Measurements from ENCODE around the gene ACTN3. TPM values are rescaled to one million over a fixed set of nuclear protein-coding genes. Genes with fewer than 3 reads are reported as not detected.
A peak's percentile ranks its signal among the peaks of the same experiment; 100 is the strongest.

The ACTN3 gene
- total RNA-seq, 2 experiments from 2014 or later, result 0.23 TPM; not detected in 1

- Mint-ChIP-seq H3K27ac (no peak overlapping the region), H3K9me3 (no peaks in the 10 kb centered on the region), H3K4me3 (no peak overlapping the region), H3K36me3 (ENCODE audit: low read depth) (no peaks in the 10 kb centered on the region), H3K27me3 (peaks cover 10% of the 10 kb centered on the region), H3K4me1 (peaks cover 4% of the 10 kb centered on the region)
- ChIA-PET POLR2A (interaction anchor here (0.5 kb wide), 1 partner anchor 218 kb away, joined by 3 read pairs; no protein-coding TSS in a partner anchor), CTCF (interaction anchor here (0.6 to 2.1 kb wide), 5 partner anchors 10 to 509 kb away, joined by 3 to 6 read pairs (median 4); partner anchors contain the start of genes ACTN3, RBM4B and ZDHHC24)
- no peak for DNase-seq
Observed at GRCh38 chr11:66561975-66562248, 15.2 kb downstream of the ACTN3 start.

DNA sequence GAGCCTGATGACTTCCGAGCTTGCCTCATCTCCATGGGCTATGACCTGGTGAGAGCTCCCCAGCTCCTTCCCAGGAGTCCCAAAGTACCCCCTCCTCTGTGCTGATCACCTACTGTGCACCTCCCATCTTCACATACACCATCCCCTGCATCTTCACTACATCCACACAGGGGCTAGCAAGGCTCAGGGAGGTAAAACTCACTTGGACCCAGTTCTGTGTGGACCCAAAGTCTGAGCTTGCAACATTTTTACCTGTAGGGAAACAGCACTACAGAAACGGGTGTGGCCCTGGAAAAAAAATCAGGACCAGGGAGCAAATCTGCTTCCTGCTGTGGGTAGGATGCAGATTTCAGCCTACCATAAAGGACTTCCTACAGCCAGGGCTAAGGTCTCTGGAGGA lies 15.6 kb downstream of the ACTN3 start:
- DNase-seq, result no peak
- POLR2A ChIA-PET, result interaction anchor here (0.5 kb wide), 1 partner anchor 218 kb away, joined by 3 read pairs; no protein-coding TSS in a partner anchor
- Mint-ChIP-seq H3K9me3 (no peaks in the 10 kb centered on the region), H3K4me1 (peaks cover 4% of the 10 kb centered on the region), H3K27me3 (peaks cover 13% of the 10 kb centered on the region), H3K27ac (no peak overlapping the region), H3K36me3 (ENCODE audit: low read depth) (no peaks in the 10 kb centered on the region), H3K4me3 (no peak overlapping the region)
- CTCF ChIA-PET, result interaction anchor here (0.5 to 2.1 kb wide), 7 partner anchors 10 to 514 kb away, joined by 3 to 6 read pairs (median 3); partner anchors contain the start of genes ACTN3, RBM4B and ZDHHC24

DNA sequence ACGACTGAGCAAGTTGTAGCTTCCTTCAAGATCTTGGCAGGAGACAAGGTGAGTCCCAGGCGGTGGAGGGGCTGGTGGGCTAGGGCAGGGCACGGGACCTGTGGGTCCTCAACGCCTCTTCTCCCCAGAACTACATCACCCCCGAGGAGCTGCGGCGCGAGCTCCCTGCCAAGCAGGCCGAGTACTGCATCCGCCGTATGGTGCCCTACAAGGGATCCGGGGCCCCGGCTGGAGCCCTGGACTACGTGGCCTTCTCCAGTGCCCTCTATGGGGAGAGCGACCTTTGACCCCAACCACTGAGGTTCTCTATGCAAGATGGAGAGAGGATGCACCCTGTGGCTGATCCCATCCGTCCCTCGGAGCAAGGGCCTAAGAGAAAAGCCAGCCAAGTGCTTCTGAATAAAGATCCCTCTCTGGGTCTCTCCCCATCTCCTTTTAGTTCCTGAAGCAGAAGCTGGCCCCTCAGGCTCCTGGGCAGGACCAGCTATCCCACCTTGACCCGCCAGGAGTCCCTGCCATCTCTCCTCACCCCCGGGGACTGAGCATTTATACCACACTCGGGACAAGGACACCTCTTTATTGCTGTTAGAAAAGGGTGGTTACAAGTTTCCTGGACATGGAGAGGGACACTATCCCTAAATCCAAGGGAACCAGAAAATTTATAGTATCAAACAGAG lies 16.3 kb downstream of the ACTN3 start:
- Mint-ChIP-seq H3K4me1 (peaks cover 7% of the 10 kb centered on the region), H3K27ac (no peak overlapping the region), H3K4me3 (no peak overlapping the region), H3K36me3 (ENCODE audit: low read depth) (no peaks in the 10 kb centered on the region), H3K27me3 (peaks cover 14% of the 10 kb centered on the region), H3K9me3 (no peaks in the 10 kb centered on the region)
- DNase-seq, result no peak
- POLR2A ChIA-PET, result no interaction called here
- CTCF ChIA-PET, result interaction anchor here (0.5 to 2.1 kb wide), 8 partner anchors 9 to 514 kb away, joined by 3 to 6 read pairs (median 4); partner anchors contain the start of gene RBM4B

- DNase-seq, result no peak
- Mint-ChIP-seq H3K9me3 (no peaks in the 10 kb centered on the region), H3K36me3 (ENCODE audit: low read depth) (no peaks in the 10 kb centered on the region), H3K4me3 (no peak overlapping the region), H3K27ac (no peak overlapping the region), H3K4me1 (peaks cover 6% of the 10 kb centered on the region), H3K27me3 (peaks cover 13% of the 10 kb centered on the region)
- ChIA-PET POLR2A (no interaction called here), CTCF (interaction anchor here (0.6 to 1.0 kb wide), 4 partner anchors 18 to 114 kb away, joined by 3 to 4 read pairs (median 4); partner anchors contain the start of genes ACTN3, RBM4B and ZDHHC24)
Observed at GRCh38 chr11:66563832-66564231, 17.1 kb downstream of the ACTN3 start.

DNA sequence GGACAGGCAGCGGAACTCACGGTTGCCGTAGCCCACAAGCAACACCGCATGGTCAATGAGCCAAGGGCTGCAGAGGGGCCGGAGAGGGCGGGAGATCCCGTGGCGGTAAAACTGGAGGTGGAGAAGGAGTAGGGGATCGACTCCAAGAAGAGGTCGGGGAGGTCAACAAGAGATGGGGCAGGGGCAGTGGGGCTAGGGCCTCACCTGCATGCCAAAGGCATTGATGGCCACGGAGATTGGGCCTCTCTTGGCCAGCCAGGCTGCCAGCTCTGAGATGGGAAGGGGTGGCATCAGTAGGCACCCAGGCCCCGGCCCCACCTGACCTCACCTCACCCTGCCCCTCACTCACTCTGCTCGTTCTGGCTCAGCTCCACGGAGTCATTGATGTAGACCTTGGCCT lies 17.8 kb downstream of the ACTN3 start:
- Mint-ChIP-seq H3K4me3 (no peak overlapping the region), H3K27ac (no peak overlapping the region), H3K4me1 (peaks cover 5% of the 10 kb centered on the region), H3K36me3 (ENCODE audit: low read depth) (no peaks in the 10 kb centered on the region), H3K27me3 (peaks cover 13% of the 10 kb centered on the region), H3K9me3 (no peaks in the 10 kb centered on the region)
- DNase-seq, result no peak
- ChIA-PET CTCF (interaction anchor here (1.1 kb wide), 1 partner anchor 72 kb away, joined by 5 read pairs; no protein-coding TSS in a partner anchor), POLR2A (no interaction called here)

DNA sequence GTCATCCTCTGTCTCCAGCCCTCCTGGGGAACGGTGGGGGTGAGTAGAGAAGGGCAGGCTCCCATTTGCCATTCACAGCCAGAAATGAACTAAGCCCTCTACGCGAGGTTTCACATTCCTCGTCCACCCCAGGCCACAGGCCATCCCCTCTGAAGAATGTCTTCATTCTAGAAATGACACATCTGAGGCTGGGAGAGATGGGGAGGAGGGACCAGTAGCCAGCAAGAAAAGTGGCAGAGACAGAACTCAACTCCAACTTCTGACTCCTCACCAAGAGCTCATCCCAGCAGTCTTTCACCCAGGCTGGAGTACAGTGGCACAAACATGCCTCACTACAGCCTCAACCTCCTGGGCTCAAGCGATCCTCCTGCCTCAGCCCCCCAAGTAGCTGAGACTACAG lies 18.3 kb downstream of the ACTN3 start:
- DNase-seq, result no peak
- no peaks in the 10 kb centered on the region for H3K36me3 Mint-ChIP-seq (ENCODE audit: low read depth)
- no peak overlapping the region for H3K4me3 Mint-ChIP-seq
- CTCF ChIA-PET, result interaction anchor here (1.1 kb wide), 1 partner anchor 72 kb away, joined by 5 read pairs; no protein-coding TSS in a partner anchor
- H3K27me3 Mint-ChIP-seq, result peaks cover 13% of the 10 kb centered on the region
- POLR2A ChIA-PET, result no interaction called here
- no peaks in the 10 kb centered on the region for H3K9me3 Mint-ChIP-seq
- peaks cover 5% of the 10 kb centered on the region for H3K4me1 Mint-ChIP-seq
- H3K27ac Mint-ChIP-seq, result no peak overlapping the region

DNA sequence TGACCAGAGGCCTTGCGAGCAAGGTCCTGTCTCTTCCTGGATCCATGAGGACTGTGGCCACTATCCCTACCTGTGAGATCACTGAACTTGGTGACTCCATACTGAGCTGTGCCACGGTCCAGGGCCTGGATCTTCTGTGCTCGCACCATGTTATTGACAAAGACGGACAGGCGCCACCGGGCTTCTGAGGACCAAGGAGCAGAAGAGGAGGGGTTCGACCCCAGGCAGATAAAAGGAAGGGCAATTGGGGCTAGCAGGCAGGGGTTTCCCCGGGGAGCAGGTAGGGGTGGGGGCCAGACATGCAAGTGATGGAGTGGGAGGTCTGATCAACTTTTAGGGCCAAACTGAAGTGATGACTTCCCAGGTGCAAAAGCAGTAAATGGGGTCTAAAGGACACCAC lies 19.5 kb downstream of the ACTN3 start:
- ChIA-PET POLR2A (no interaction called here), CTCF (interaction anchor here (0.6 kb wide), 2 partner anchors 11 to 50 kb away, joined by 3 read pairs; no protein-coding TSS in a partner anchor)
- H3K4me3 Mint-ChIP-seq, result no peak overlapping the region
- peaks cover 13% of the 10 kb centered on the region for H3K27me3 Mint-ChIP-seq
- no peaks in the 10 kb centered on the region for H3K36me3 Mint-ChIP-seq (ENCODE audit: low read depth)
- H3K4me1 Mint-ChIP-seq, result peaks cover 5% of the 10 kb centered on the region
- no peak overlapping the region for H3K27ac Mint-ChIP-seq
- H3K9me3 Mint-ChIP-seq, result no peaks in the 10 kb centered on the region
- DNase-seq, result no peak

DNA sequence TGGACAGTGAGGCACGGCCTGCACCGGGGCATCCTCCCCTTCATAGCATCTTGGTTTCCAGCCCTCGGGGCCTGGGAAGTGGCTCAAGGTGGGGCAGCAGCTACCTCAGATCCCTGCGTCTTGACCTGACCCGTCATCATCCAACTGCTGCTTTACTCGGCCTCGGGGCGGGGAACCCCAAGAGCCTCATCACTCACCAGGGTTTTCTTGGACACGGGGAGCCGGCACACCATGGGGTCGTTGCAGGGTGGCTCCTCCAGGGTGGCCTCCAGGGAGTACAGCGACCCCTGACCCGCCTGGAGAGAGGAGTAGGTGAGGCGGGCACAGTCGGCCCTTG lies 21.1 kb downstream of the ACTN3 start:
- Mint-ChIP-seq H3K27me3 (peaks cover 13% of the 10 kb centered on the region), H3K27ac (no peak overlapping the region), H3K4me3 (peak overlapping the region; percentile 67), H3K9me3 (no peaks in the 10 kb centered on the region), H3K36me3 (ENCODE audit: low read depth) (no peaks in the 10 kb centered on the region), H3K4me1 (peaks cover 5% of the 10 kb centered on the region)
- DNase-seq, result no peak
- ChIA-PET CTCF (interaction anchor here (0.6 to 1.7 kb wide), 4 partner anchors 11 to 256 kb away, joined by 3 to 4 read pairs (median 3); no protein-coding TSS in a partner anchor), POLR2A (interaction anchor here (0.6 kb wide), 1 partner anchor 118 kb away, joined by 3 read pairs; no protein-coding TSS in a partner anchor)

DNA sequence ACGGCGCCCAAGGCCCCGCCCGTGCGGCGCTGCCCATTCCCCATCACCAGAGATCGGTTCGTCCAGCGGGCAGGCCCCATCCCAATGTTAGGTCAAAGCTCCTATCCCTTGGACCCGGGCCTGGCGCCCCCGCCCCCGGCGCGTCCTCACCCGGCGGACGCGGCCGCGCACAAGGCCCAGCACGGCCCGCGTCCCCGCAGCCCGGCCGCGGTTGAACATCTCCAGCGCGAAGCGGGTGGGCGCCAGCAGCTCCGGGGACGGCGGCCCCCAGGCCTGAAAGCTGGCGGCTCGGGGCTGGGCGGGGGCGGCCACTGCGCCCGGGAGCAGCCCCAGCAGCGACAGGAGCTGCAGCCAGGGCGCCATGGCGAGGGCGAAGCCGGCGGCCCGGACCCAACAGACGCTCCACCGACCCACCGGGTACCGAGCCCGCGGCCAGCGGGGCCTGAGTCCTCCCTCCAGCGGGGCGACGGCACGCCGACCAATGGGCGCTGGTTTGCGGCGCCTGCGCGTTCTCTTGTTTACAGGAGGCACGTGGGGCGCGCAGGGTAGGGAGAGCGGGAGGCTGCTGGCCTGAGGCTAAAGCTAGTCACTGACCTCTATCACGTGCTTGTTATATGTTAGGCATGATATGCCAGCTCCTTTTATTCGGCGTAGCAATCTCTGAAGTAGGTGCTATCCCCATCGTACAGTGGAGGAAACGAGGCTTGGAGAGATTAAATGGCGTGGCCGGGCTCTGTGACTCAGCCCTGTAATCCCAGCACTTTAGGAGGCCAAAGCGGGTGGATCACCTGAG lies 21.6 kb downstream of the ACTN3 start, which contains the start of gene CTSF:
Gene CTSF (minus strand): TSS at position 483 of the 793 bp plus-strand sequence. CDS start 120 bp downstream, at position 363.
- Mint-ChIP-seq H3K4me3 (peak within 1 kb of the TSS; percentile 67), H3K9me3 (no peaks in the 10 kb centered on the region), H3K36me3 (ENCODE audit: low read depth) (no peaks in the 10 kb centered on the region), H3K4me1 (peaks cover 5% of the 10 kb centered on the region), H3K27ac (no peak within 1 kb of the TSS), H3K27me3 (peaks cover 13% of the 10 kb centered on the region)
- ChIA-PET CTCF (interaction anchor here (1.3 to 2.1 kb wide), 5 partner anchors 10 to 257 kb away, joined by 3 to 5 read pairs (median 3); partner anchors contain the start of genes CCDC87, CCS and RBM14), POLR2A (interaction anchor here (0.6 kb wide), 2 partner anchors 43 to 118 kb away, joined by 3 to 9 read pairs; no protein-coding TSS in a partner anchor)
- DNase-seq, result peak; percentile 72

DNA sequence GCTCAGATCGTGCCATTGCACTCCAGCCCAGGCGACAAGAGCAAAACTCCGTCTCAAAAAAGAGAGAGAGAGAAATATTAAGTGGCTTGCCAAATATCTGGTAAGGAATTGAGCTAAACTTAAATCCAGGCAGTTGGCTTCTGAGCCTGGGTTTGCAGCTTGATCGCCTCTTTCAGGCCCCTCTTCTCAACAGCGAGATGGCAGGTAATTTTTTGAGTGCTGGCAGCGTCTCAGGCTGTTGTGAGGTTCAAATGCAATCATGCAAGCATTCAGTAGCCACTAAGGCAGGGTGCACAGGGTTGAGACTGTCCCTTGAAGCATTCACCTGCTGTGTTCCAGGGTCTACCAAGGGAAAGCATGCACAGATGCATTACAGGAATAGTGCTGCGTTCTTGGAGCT lies 22.4 kb downstream of the ACTN3 start:
- peaks cover 13% of the 10 kb centered on the region for H3K27me3 Mint-ChIP-seq
- no peaks in the 10 kb centered on the region for H3K9me3 Mint-ChIP-seq
- no peak for DNase-seq
- H3K36me3 Mint-ChIP-seq (ENCODE audit: low read depth), result no peaks in the 10 kb centered on the region
- no peak overlapping the region for H3K27ac Mint-ChIP-seq
- H3K4me3 Mint-ChIP-seq, result no peak overlapping the region
- peaks cover 5% of the 10 kb centered on the region for H3K4me1 Mint-ChIP-seq
- POLR2A ChIA-PET, result no interaction called here
- CTCF ChIA-PET, result interaction anchor here (0.7 to 2.1 kb wide), 8 partner anchors 9 to 257 kb away, joined by 3 to 5 read pairs (median 3); partner anchors contain the start of genes CCDC87, CCS and RBM14

DNA sequence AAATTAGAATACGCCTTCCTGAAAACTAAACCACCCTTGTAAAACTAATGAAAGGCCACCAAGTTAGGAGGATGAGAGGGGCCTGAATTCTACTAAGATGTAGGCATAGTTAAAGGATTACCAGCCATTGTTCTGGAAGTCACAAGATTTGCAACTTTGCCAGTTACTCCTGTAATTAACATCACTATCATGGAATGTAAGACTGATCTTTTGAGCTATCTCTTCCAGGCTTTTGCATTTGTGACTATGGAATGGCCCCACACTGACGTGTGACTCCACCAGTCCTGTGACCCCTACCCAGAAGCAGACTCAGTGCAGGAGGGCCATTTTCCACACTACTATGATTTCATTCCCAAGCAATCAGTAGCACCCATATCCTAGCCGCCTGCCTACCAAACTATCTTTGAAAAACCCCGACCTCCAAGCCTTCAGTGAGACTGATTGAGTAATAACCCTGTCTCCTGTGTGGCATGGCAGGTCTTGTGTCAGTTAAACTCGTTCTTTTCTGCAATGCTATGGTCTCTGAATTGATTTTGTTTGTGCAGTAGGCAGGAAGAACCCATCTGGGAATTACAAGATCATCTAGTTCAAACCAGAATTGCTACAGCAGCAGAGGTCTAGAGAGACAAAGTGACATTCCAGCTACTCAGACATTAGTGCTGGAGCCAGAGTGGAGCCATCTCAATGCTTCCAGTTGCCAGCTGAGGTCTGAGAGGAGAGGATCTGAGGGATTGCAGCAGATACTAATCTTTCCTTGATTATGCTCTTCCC lies 23.6 kb downstream of the ACTN3 start:
- H3K27ac Mint-ChIP-seq, result no peak overlapping the region

DNA sequence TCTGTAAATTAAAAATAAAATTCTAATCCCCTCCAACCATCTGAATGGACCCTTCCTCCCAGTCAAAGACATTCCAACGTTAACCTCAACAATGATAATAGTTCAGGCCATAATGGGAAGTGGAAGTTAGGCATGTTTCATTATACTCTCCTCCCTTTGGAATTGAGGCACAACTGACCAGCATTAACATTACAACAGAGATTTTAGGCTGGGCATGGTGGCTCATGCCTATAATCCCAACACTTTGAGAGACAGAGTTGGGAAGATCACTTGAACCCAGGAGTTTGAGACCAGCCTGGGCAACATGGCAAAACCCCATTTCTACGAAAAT lies 24.1 kb downstream of the ACTN3 start:
- Mint-ChIP-seq H3K27me3 (peaks cover 17% of the 10 kb centered on the region), H3K4me3 (no peak overlapping the region), H3K27ac (no peak overlapping the region), H3K36me3 (ENCODE audit: low read depth) (no peaks in the 10 kb centered on the region), H3K9me3 (no peaks in the 10 kb centered on the region), H3K4me1 (peaks cover 5% of the 10 kb centered on the region)
- DNase-seq, result no peak
- CTCF ChIA-PET, result interaction anchor here (0.8 kb wide), 1 partner anchor 11 kb away, joined by 3 read pairs; no protein-coding TSS in a partner anchor
- POLR2A ChIA-PET, result no interaction called here

More for the DNA sequence above, 23.6 kb downstream of the ACTN3 start:
- H3K36me3 Mint-ChIP-seq (ENCODE audit: low read depth), result no peaks in the 10 kb centered on the region
- no peak overlapping the region for H3K4me3 Mint-ChIP-seq
- ChIA-PET POLR2A (no interaction called here), CTCF (interaction anchor here (0.6 to 2.1 kb wide), 6 partner anchors 10 to 1835 kb away, joined by 3 to 5 read pairs (median 3); partner anchors contain the start of genes CCDC87 and CCS)
- H3K4me1 Mint-ChIP-seq, result peaks cover 5% of the 10 kb centered on the region
- H3K9me3 Mint-ChIP-seq, result no peaks in the 10 kb centered on the region
- H3K27me3 Mint-ChIP-seq, result peaks cover 17% of the 10 kb centered on the region
- no peak for DNase-seq
